Peyer's patch (tissue), 4 donors: ENCODE measurements around the gene CDX1. TPM values are rescaled to one million over a fixed set of nuclear protein-coding genes. Genes with fewer than 3 reads are reported as not detected.

Source experiments
- DNase-seq, 3 donors: peaks; one replicate each; pipeline ENCODE4 v3.0.0-alpha.2; 2017 to 2019
- H3K27ac ChIP-seq, 4 donors: fragments of 200-600 bp; sonication (generic); one replicate each; pipeline ENCODE4 v1.5.1; 2016 to 2019
- H3K27me3 ChIP-seq, 2 donors: fragments of 200-600 bp; sonication (generic); one replicate each; pipeline ENCODE4 v1.5.1; 2019
- H3K36me3 ChIP-seq, 3 donors: fragments of 200-600 bp; sonication (generic); one replicate each; pipeline ENCODE4 v1.5.1; 2016 to 2019
- H3K4me1 ChIP-seq, 4 donors: fragments of 200-600 bp; sonication (generic); one replicate each; pipeline ENCODE4 v1.5.1; 2016 to 2019
- H3K4me3 ChIP-seq, 4 donors: fragments of 200-600 bp; sonication (generic); 1 replicate in 3 of 4; 2 replicates in 1 of 4; pipeline ENCODE4 v1.5.1; 2016 to 2019; ENCODE audit warnings: mild to moderate bottlenecking in 1 of 4
- H3K9me3 ChIP-seq, 4 donors: fragments of 200-600 bp; sonication (generic); one replicate each; pipeline ENCODE4 v1.5.1; 2016 to 2019; ENCODE audit warnings: mild to moderate bottlenecking in 1 of 4
- CTCF ChIP-seq, 6 experiments: fragments of 450-650 bp in 4 of 6; fragments of 200-600 bp in 2 of 6; sonication (generic) in 1 of 6; IDR thresholded peaks; one replicate each; pipeline ENCODE4 v1.5.1; 2017 to 2019; ENCODE audit warnings: antibody characterized with exemption in 6 of 6, mild to moderate bottlenecking in 3 of 6, moderate library complexity in 1 of 6
- POLR2A ChIP-seq, 2 donors: fragments of 450-650 bp; IDR thresholded peaks; one replicate each; pipeline ENCODE4 v1.5.1; 2017; ENCODE audit warnings: antibody characterized with exemption in 2 of 2, mild to moderate bottlenecking in 2 of 2, moderate library complexity in 2 of 2
- total RNA-seq, 4 donors: library from RNA; depleted of rRNA; stranded (reverse); fragments of >200 nt; gene quantifications; one replicate each; pipeline ENCODE4 v1.1.0, GENCODE V29; 2016

The CDX1 gene
- total RNA-seq, 4 donors from 2014 or later = 177 to 429 (median 370) TPM

DNA sequence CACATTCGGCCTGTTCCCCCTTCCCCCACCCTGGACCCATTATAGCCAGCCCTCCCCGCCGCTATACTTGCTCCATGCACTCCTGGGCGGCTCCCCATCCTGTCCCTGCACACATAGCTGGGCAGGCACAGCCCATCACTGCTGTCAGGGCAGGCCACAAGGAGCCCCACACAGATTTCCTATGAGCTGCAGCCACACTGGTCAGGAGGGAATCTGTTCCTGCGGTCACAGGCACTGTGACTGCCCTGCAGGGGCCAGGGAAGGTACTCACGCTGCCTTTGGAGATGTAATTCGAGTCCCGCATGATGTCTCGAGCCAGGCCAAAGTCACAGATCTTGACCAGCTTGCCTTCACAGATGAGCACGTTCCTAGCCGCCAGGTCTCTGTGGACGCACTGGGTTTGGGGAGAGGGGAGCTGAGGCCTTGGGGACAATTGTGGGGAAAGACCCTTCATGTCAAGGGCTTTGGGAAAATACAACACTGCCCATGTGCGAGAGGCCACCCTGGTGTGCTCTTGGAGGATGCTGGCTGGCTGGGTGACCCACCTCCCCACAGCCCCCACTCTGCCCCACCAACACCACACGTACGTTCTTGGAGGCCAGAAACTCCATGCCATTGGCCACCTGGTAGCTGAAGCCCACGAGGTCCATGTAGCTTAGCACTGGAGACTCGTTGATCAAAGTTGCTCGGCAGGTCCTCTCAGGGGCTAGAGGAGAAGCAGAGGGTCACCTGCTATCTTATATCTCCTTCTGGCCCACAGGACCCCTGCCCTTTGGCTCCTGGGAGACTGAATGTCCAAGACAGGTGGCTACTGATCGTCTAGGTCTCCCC lies 45.7 kb upstream of the CDX1 start:
- no peaks in the 10 kb centered on the region for H3K27me3 ChIP-seq
- peaks cover 0 to 31% (median 0%) of the 10 kb centered on the region in 3 donors for H3K36me3 ChIP-seq
- peaks cover 0 to 10% (median 0%) of the 10 kb centered on the region in 4 donors for H3K4me1 ChIP-seq
- H3K27ac ChIP-seq = no peak overlapping the region
- DNase-seq = peak in 2 of 3 donors; percentile 34 to 37
- TF ChIP-seq POLR2A (IDR thresholded peaks at IDR 0.05) (no peak), CTCF (IDR thresholded peaks at IDR 0.05) (no peak)
- no peaks in the 10 kb centered on the region for H3K9me3 ChIP-seq
- H3K4me3 ChIP-seq = no peak overlapping the region

- peaks cover 0 to 10% (median 0%) of the 10 kb centered on the region in 4 donors for H3K4me1 ChIP-seq
- TF ChIP-seq POLR2A (IDR thresholded peaks at IDR 0.05) = no peak
- no peak for TF ChIP-seq CTCF (IDR thresholded peaks at IDR 0.05)
- no peak overlapping the region for H3K4me3 ChIP-seq
- peak overlapping the region in 1 of 4 donors; percentile 55 for H3K27ac ChIP-seq
- H3K36me3 ChIP-seq = peaks cover 0 to 31% (median 0%) of the 10 kb centered on the region in 3 donors
- no peaks in the 10 kb centered on the region for H3K27me3 ChIP-seq
- no peaks in the 10 kb centered on the region for H3K9me3 ChIP-seq
- DNase-seq = peak in 1 of 3 donors; percentile 39
These were observed 45.0 kb upstream of the CDX1 start for GRCh38 chr5:150121448-150122157.

- H3K4me1 ChIP-seq = peaks cover 0 to 10% (median 0%) of the 10 kb centered on the region in 4 donors
- peaks cover 0 to 31% (median 0%) of the 10 kb centered on the region in 3 donors for H3K36me3 ChIP-seq
- no peaks in the 10 kb centered on the region for H3K9me3 ChIP-seq
- H3K27me3 ChIP-seq = no peaks in the 10 kb centered on the region
- peak in 2 of 3 donors; percentile 88 to 89 for DNase-seq
- peak overlapping the region in 1 of 4 donors; percentile 55 for H3K27ac ChIP-seq
- H3K4me3 ChIP-seq = no peak overlapping the region
- TF ChIP-seq POLR2A (IDR thresholded peaks at IDR 0.05) (no peak), CTCF (IDR thresholded peaks at IDR 0.05) (peak in 4 of 6 experiments; percentile 35 to 82 (median 81))
These were observed 44.4 kb upstream of the CDX1 start for GRCh38 chr5:150122158-150122510.

DNA sequence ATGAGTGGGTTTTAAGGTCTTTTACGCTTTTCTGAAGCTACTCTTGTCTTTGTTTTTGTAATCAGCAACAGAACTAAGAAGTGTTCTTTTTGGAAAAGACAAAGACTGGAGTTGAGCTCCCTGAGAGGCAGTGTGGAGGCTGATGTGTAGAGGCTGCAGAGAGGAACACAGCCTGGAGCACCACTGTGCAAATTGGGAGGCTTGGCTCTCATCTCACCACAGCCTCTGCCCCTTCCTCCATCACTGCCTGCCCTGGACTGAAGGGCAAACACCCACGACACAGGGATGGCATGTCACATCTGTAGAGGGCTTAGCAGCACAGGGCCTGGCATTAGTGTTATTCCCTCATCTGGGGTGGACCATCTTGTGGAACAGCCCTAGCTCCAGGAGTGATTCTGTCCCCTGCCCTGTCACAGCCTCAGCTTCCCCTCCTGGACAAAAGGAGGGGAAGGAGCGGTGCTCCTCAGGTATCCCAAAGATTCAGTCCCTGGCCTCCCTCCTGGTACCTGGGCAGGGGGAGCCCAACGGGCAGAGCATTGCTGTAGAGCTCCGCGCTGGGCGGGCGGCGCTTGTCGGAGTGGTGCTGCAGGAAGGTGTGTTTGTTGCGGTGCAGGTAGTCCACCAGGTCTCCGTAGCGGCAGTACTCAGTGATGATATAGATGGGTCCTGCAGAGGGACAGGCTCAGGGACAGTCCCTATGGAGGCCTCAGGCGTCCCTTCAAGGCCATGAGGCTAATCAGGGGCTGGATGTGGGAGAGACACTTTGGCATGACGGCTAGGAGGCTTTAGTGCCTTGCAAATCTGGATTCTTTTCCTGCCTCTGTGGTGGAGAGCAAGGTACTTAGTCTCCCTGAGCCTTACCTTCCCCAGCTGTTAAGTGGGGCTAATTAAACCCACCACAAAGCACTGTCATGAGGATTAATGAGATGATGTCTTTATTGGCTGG lies 43.8 kb upstream of the CDX1 start:
- Histone ChIP-seq H3K36me3 (peaks cover 0 to 31% (median 0%) of the 10 kb centered on the region in 3 donors), H3K27me3 (no peaks in the 10 kb centered on the region), H3K9me3 (no peaks in the 10 kb centered on the region), H3K4me3 (no peak overlapping the region), H3K27ac (no peak overlapping the region), H3K4me1 (peaks cover 0 to 10% (median 0%) of the 10 kb centered on the region in 4 donors)
- TF ChIP-seq CTCF (IDR thresholded peaks at IDR 0.05) (no peak), POLR2A (IDR thresholded peaks at IDR 0.05) (no peak)
- peak in 2 of 3 donors; percentile 25 for DNase-seq

DNA sequence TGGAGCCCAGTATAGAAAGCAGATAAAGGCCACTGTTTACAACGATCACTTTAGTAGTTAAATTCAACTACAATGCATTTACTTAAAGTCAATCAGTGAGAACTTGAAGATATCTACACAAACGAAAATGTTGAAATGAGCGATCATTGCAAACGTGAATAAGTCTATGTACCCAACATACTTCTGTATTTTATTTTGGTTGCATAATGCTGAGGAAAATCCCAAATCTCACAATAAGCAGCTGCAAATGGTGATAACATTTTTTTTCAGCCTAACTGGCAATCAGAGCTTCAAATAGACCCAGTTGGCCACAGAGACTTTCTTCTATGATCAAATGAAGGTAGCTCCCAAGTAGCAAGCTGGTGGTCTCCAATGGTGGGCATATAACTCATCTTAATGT lies 43.0 kb upstream of the CDX1 start:
- TF ChIP-seq CTCF (IDR thresholded peaks at IDR 0.05) (no peak), POLR2A (IDR thresholded peaks at IDR 0.05) (no peak)
- Histone ChIP-seq H3K4me3 (no peak overlapping the region), H3K27ac (no peak overlapping the region), H3K9me3 (no peaks in the 10 kb centered on the region), H3K36me3 (peaks cover 0 to 29% (median 0%) of the 10 kb centered on the region in 3 donors), H3K27me3 (no peaks in the 10 kb centered on the region), H3K4me1 (peaks cover 0 to 10% (median 0%) of the 10 kb centered on the region in 4 donors)
- DNase-seq = no peak
